GM12891 (cell line): Measurements from ENCODE around the gene TANC1.

ENCODE experiments used
- DNase-seq: peaks from one replicate; pipeline ENCODE4 v3.0.0; 2011; ENCODE audit warnings: low spot score; ENCODE audit not compliant: insufficient read length
- FAIRE-seq: peaks from 2 replicates; lab custom pipeline; 2011; peaks lifted over from hg19 to GRCh38; lab: Jason Lieb, UNC
- PAX5 ChIP-seq: IDR thresholded peaks from 2 replicates; pipeline ENCODE4 v1.6.1; 2011; ENCODE audit warnings: low read length, moderate library complexity, mild to moderate bottlenecking; ENCODE audit not compliant: insufficient read depth, severe bottlenecking
- POLR2A ChIP-seq: IDR thresholded peaks from 2 replicates; pipeline ENCODE4 v1.6.1; 2011; ENCODE audit warnings: low read depth, low read length, control low read depth
- POLR2AphosphoS5 ChIP-seq: IDR thresholded peaks from 2 replicates; pipeline ENCODE4 v1.6.1; 2011; ENCODE audit warnings: low read depth, low read length, control low read depth
- POU2F2 ChIP-seq: IDR thresholded peaks from 2 replicates; pipeline ENCODE4 v1.6.1; 2011; ENCODE audit warnings: low read depth, mild to moderate bottlenecking, control low read depth, low read length, moderate library complexity
- SPI1 ChIP-seq: IDR thresholded peaks from 2 replicates; pipeline ENCODE4 v1.6.1; 2011; ENCODE audit warnings: low read depth, low read length, control low read depth
- TAF1 ChIP-seq: IDR thresholded peaks from 2 replicates; pipeline ENCODE4 v1.6.1; 2011; ENCODE audit warnings: low read depth, low read length, control low read depth

Gene TANC1

GRCh38 chr2:159118859-159119500 lies 150.5 kb downstream of the TANC1 start:
- FAIRE-seq = no peak
- no peak for DNase-seq
- no peak for TF ChIP-seq POU2F2
- TF ChIP-seq POLR2AphosphoS5 = no peak
- TF ChIP-seq TAF1 = no peak
- TF ChIP-seq POLR2A = no peak
- TF ChIP-seq PAX5 = no peak
- TF ChIP-seq SPI1 = no peak

GRCh38 chr2:159119652-159120257 lies 151.3 kb downstream of the TANC1 start:
- TF ChIP-seq SPI1 = no peak
- no peak for TF ChIP-seq TAF1
- no peak for TF ChIP-seq PAX5
- TF ChIP-seq POU2F2 = no peak
- no peak for TF ChIP-seq POLR2AphosphoS5
- no peak for TF ChIP-seq POLR2A
- DNase-seq (no peak), FAIRE-seq (no peak)

GRCh38 chr2:159123786-159124185 lies 155.3 kb downstream of the TANC1 start:
- FAIRE-seq = no peak
- no peak for TF ChIP-seq PAX5
- TF ChIP-seq POLR2AphosphoS5 = no peak
- no peak for TF ChIP-seq POLR2A
- TF ChIP-seq POU2F2 = no peak
- TF ChIP-seq SPI1 = no peak
- TF ChIP-seq TAF1 = no peak

GRCh38 chr2:159124441-159124911 lies 156.0 kb downstream of the TANC1 start:
- TF ChIP-seq POU2F2 (no peak), SPI1 (peak; percentile 69)
- no peak for FAIRE-seq
- DNase-seq = no peak

More at GRCh38 chr2:159123786-159124185, 155.3 kb downstream of the TANC1 start:
- no peak for DNase-seq

- FAIRE-seq (no peak), DNase-seq (no peak)
Measured at GRCh38 chr2:159124931-159125467, 156.6 kb downstream of the TANC1 start.

GRCh38 chr2:159125858-159126257 lies 157.4 kb downstream of the TANC1 start:
- DNase-seq (no peak), FAIRE-seq (no peak)
- TF ChIP-seq POLR2AphosphoS5 (no peak), POU2F2 (no peak), PAX5 (no peak), SPI1 (peak; percentile 71), TAF1 (no peak), POLR2A (no peak)

More at GRCh38 chr2:159124931-159125467, 156.6 kb downstream of the TANC1 start:
- TF ChIP-seq SPI1 (no peak), PAX5 (no peak), POLR2AphosphoS5 (no peak), TAF1 (no peak), POLR2A (no peak), POU2F2 (no peak)

- no peak for FAIRE-seq
- no peak for TF ChIP-seq POLR2A
- TF ChIP-seq SPI1 = no peak
- TF ChIP-seq TAF1 = no peak
- no peak for TF ChIP-seq POU2F2
- no peak for TF ChIP-seq PAX5
- no peak for TF ChIP-seq POLR2AphosphoS5
- DNase-seq = no peak
Measured at GRCh38 chr2:159126432-159127022, 158.1 kb downstream of the TANC1 start.

- DNase-seq (no peak), FAIRE-seq (no peak)
- no peak for TF ChIP-seq POLR2AphosphoS5
- no peak for TF ChIP-seq TAF1
- TF ChIP-seq SPI1 = no peak
- TF ChIP-seq POU2F2 = no peak
- no peak for TF ChIP-seq POLR2A
- TF ChIP-seq PAX5 = no peak
Measured at GRCh38 chr2:159128191-159128590, 159.8 kb downstream of the TANC1 start.

- DNase-seq (no peak), FAIRE-seq (no peak)
- TF ChIP-seq POLR2A (no peak), POU2F2 (no peak), TAF1 (no peak), POLR2AphosphoS5 (no peak), SPI1 (no peak), PAX5 (no peak)
Measured at GRCh38 chr2:159129269-159129668, 160.8 kb downstream of the TANC1 start.
